Measurements from ENCODE around the gene CAPN1. TPM values are rescaled to one million over a fixed set of nuclear protein-coding genes. Genes with fewer than 3 reads are reported as not detected.

Gene CAPN1
- total RNA-seq, 1 experiment from 2014 or later: 238 TPM

- Histone ChIP-seq H3K4me1 (peaks cover 12% of the 10 kb centered on the region), H3K9me3 (no peaks in the 10 kb centered on the region), H3K36me3 (ENCODE audit: control insufficient read depth, insufficient read depth, low read length) (no peaks in the 10 kb centered on the region), H3K27me3 (replicated peaks; ENCODE audit: control insufficient read depth, insufficient read depth, low read length) (no peaks in the 10 kb centered on the region), H3K4me3 (ENCODE audit: low read depth, low read length) (no peak overlapping the region)
- Mint-ChIP-seq H3K36me3 (ENCODE audit: insufficient read depth, unreplicated experiment) (no peaks in the 10 kb centered on the region), H3K4me1 (ENCODE audit: low read depth, unreplicated experiment) (peaks cover 3% of the 10 kb centered on the region), H3K27me3 (ENCODE audit: insufficient read depth, unreplicated experiment) (no peaks in the 10 kb centered on the region), H3K4me3 (ENCODE audit: unreplicated experiment) (no peak overlapping the region), H3K27ac (ENCODE audit: unreplicated experiment) (no peak overlapping the region), H3K9me3 (ENCODE audit: unreplicated experiment) (no peaks in the 10 kb centered on the region)
- no peak for TF ChIP-seq CTCF (IDR thresholded peaks at IDR 0.05; ENCODE audit: insufficient read depth in 1 of 2, low read depth in 1 of 2, low read length in 1 of 2, severe bottlenecking in 1 of 2, unreplicated experiment in 1 of 2)
- intact Hi-C loops (cut with micrococcal nuclease; ENCODE audit: unreplicated experiment): loop anchor here (5.0 kb wide), 1 partner anchor 134 kb away; the partner anchor contains the start of gene ZNHIT2
- BruUV-seq (replicated peaks): no TSS peak
- POLR2A ChIA-PET: interaction anchor here (0.9 kb wide), 1 partner anchor 10 kb away, joined by 3 read pairs; the partner anchor contains the start of gene POLA2
- CTCF ChIA-PET: interaction anchor here (0.9 to 2.6 kb wide), 6 partner anchors 11 to 82 kb away, joined by 3 to 27 read pairs (median 6); partner anchors contain the start of genes DPF2 and POLA2
- no peak for DNase-seq
Observed at GRCh38 chr11:65251476-65251875, 69.7 kb downstream of the CAPN1 start.

- H3K36me3 ChIP-seq (ENCODE audit: control insufficient read depth, insufficient read depth, low read length): no peaks in the 10 kb centered on the region
- no peaks in the 10 kb centered on the region for H3K9me3 ChIP-seq
- no peaks in the 10 kb centered on the region for H3K27me3 Mint-ChIP-seq (ENCODE audit: insufficient read depth, unreplicated experiment)
- no TSS peak for BruUV-seq (replicated peaks)
- no peak overlapping the region for H3K4me3 ChIP-seq (ENCODE audit: low read depth, low read length)
- no peaks in the 10 kb centered on the region for H3K4me1 ChIP-seq
- ChIA-PET CTCF (interaction anchor here (0.5 to 1.2 kb wide), 2 partner anchors 30 to 410 kb away, joined by 3 to 4 read pairs; no protein-coding TSS in a partner anchor), POLR2A (no interaction called here)
- H3K4me1 Mint-ChIP-seq (ENCODE audit: low read depth, unreplicated experiment): no peaks in the 10 kb centered on the region
- intact Hi-C loops (cut with micrococcal nuclease; ENCODE audit: unreplicated experiment): loop anchor here (1.0 to 5.0 kb wide), 3 partner anchors 29 to 137 kb away; partner anchors contain the start of gene ZNHIT2
- H3K36me3 Mint-ChIP-seq (ENCODE audit: insufficient read depth, unreplicated experiment): no peaks in the 10 kb centered on the region
- TF ChIP-seq CTCF (IDR thresholded peaks at IDR 0.05; ENCODE audit: insufficient read depth in 1 of 2, low read depth in 1 of 2, low read length in 1 of 2, severe bottlenecking in 1 of 2, unreplicated experiment in 1 of 2): no peak
- DNase-seq: no peak
- H3K4me3 Mint-ChIP-seq (ENCODE audit: unreplicated experiment): no peak overlapping the region
- no peaks in the 10 kb centered on the region for H3K9me3 Mint-ChIP-seq (ENCODE audit: unreplicated experiment)
- H3K27me3 ChIP-seq (replicated peaks; ENCODE audit: control insufficient read depth, insufficient read depth, low read length): no peaks in the 10 kb centered on the region
- no peak overlapping the region for H3K27ac Mint-ChIP-seq (ENCODE audit: unreplicated experiment)
Observed at GRCh38 chr11:65254724-65255123, 73.0 kb downstream of the CAPN1 start.

- Mint-ChIP-seq H3K27ac (ENCODE audit: unreplicated experiment) (no peak overlapping the region), H3K36me3 (ENCODE audit: insufficient read depth, unreplicated experiment) (peaks cover 7% of the 10 kb centered on the region), H3K9me3 (ENCODE audit: unreplicated experiment) (no peaks in the 10 kb centered on the region), H3K27me3 (ENCODE audit: insufficient read depth, unreplicated experiment) (no peaks in the 10 kb centered on the region), H3K4me3 (ENCODE audit: unreplicated experiment) (no peak overlapping the region), H3K4me1 (ENCODE audit: low read depth, unreplicated experiment) (peaks cover 6% of the 10 kb centered on the region)
- Histone ChIP-seq H3K9me3 (no peaks in the 10 kb centered on the region), H3K4me3 (ENCODE audit: low read depth, low read length) (no peak overlapping the region), H3K4me1 (no peaks in the 10 kb centered on the region), H3K36me3 (ENCODE audit: control insufficient read depth, insufficient read depth, low read length) (no peaks in the 10 kb centered on the region), H3K27me3 (replicated peaks; ENCODE audit: control insufficient read depth, insufficient read depth, low read length) (no peaks in the 10 kb centered on the region)
- no peak for DNase-seq
- TF ChIP-seq CTCF (IDR thresholded peaks at IDR 0.05; ENCODE audit: insufficient read depth in 1 of 2, low read depth in 1 of 2, low read length in 1 of 2, severe bottlenecking in 1 of 2, unreplicated experiment in 1 of 2): no peak
- intact Hi-C loops (cut with micrococcal nuclease; ENCODE audit: unreplicated experiment): no loop called here
- BruUV-seq (replicated peaks): no TSS peak
- POLR2A ChIA-PET: no interaction called here
- CTCF ChIA-PET: interaction anchor here (0.7 to 1.2 kb wide), 2 partner anchors 16 to 33 kb away, joined by 4 to 7 read pairs; no protein-coding TSS in a partner anchor
Observed at GRCh38 chr11:65258988-65259387, 77.3 kb downstream of the CAPN1 start.
